ENCODE data around the gene EPHB4. TPM values are rescaled to one million over a fixed set of nuclear protein-coding genes. Genes with fewer than 3 reads are reported as not detected.
"Not testable (repeated sequence)": the region's sequence is repeated elsewhere in the genome, so short reads cannot be mapped to it uniquely, and the experiment has no call there.

EPHB4 gene
- total RNA-seq, 1 donor from 2014 or later, result 393 TPM

- DNase-seq (ENCODE audit: low read depth in 2 of 2), result no peak
These were observed 35.2 kb downstream of the EPHB4 start for GRCh38 chr7:100791881-100792666.

GRCh38 chr7:100789055-100789454 is 38.3 kb downstream of the EPHB4 start:
- no peak for DNase-seq (ENCODE audit: low read depth in 2 of 2)

GRCh38 chr7:100786323-100786722 is 41.0 kb downstream of the EPHB4 start:
- no peak for DNase-seq (ENCODE audit: low read depth in 2 of 2)

- DNase-seq (ENCODE audit: low read depth in 2 of 2), result no peak
These were observed 41.4 kb downstream of the EPHB4 start for GRCh38 chr7:100785878-100786277.

GRCh38 chr7:100783804-100784203 is 43.5 kb downstream of the EPHB4 start:
- DNase-seq (ENCODE audit: low read depth in 2 of 2), result no peak

- DNase-seq (ENCODE audit: low read depth in 2 of 2), result no peak
These were observed 46.1 kb downstream of the EPHB4 start for GRCh38 chr7:100781255-100781654.

- DNase-seq (ENCODE audit: low read depth in 2 of 2), result no peak
These were observed 48.0 kb downstream of the EPHB4 start for GRCh38 chr7:100779359-100779758.

GRCh38 chr7:100778061-100778621 is 49.2 kb downstream of the EPHB4 start:
- no peak for DNase-seq (ENCODE audit: low read depth in 2 of 2)

- DNase-seq (ENCODE audit: low read depth in 2 of 2), result no peak
These were observed 53.8 kb downstream of the EPHB4 start for GRCh38 chr7:100773491-100773890.

- no peak for DNase-seq (ENCODE audit: low read depth in 2 of 2)
These were observed 58.5 kb downstream of the EPHB4 start for GRCh38 chr7:100768784-100769183.

- DNase-seq (ENCODE audit: low read depth in 2 of 2), result no peak
These were observed 62.1 kb downstream of the EPHB4 start for GRCh38 chr7:100765250-100765649.

GRCh38 chr7:100764841-100765240 is 62.5 kb downstream of the EPHB4 start:
- DNase-seq (ENCODE audit: low read depth in 2 of 2), result no peak

- DNase-seq (ENCODE audit: low read depth in 2 of 2), result no peak
These were observed 63.7 kb downstream of the EPHB4 start for GRCh38 chr7:100763556-100764140.

GRCh38 chr7:100762841-100763240 is 64.5 kb downstream of the EPHB4 start:
- DNase-seq (ENCODE audit: low read depth in 2 of 2), result not testable (repeated sequence)

GRCh38 chr7:100759357-100760171 is 67.8 kb downstream of the EPHB4 start:
- DNase-seq (ENCODE audit: low read depth in 2 of 2), result no peak

GRCh38 chr7:100753750-100754149 is 73.6 kb downstream of the EPHB4 start:
- DNase-seq (ENCODE audit: low read depth in 2 of 2), result no peak

GRCh38 chr7:100752994-100753393 is 74.3 kb downstream of the EPHB4 start:
- DNase-seq (ENCODE audit: low read depth in 2 of 2), result no peak

Other genes with a start within 250 kb of the EPHB4 start
- 5.8 and 6.3 TPM in 2 replicates for gene LRCH4, start 241.4 kb downstream of the EPHB4 start, total RNA-seq
- gene FBXO24, start 241.2 kb downstream of the EPHB4 start, total RNA-seq, result under 0.01 and 0.20 TPM in 2 replicates
- gene PCOLCE, start 225.2 kb downstream of the EPHB4 start, total RNA-seq, result 0.22 TPM in 1 of 2 replicates, not detected in the other
- gene MOSPD3, start 215.0 kb downstream of the EPHB4 start, total RNA-seq, result 5.2 and 5.4 TPM in 2 replicates
- gene TFR2, start 186.0 kb downstream of the EPHB4 start, total RNA-seq, result under 0.01 TPM in 2 replicates
- gene ACTL6B, start 171.1 kb downstream of the EPHB4 start, total RNA-seq, result not detected in 2 replicates
- 72.1 and 76.4 TPM in 2 replicates for gene GNB2, start 153.8 kb downstream of the EPHB4 start, total RNA-seq
- gene GIGYF1, start 133.3 kb downstream of the EPHB4 start, total RNA-seq, result 8.1 and 14.9 TPM in 2 replicates
- gene POP7, start 121.4 kb downstream of the EPHB4 start, total RNA-seq, result 28.1 and 33.3 TPM in 2 replicates
- gene EPO, start 107.1 kb downstream of the EPHB4 start, total RNA-seq, result not detected in 2 replicates
- not detected in 2 replicates for gene ZAN, start 93.9 kb downstream of the EPHB4 start, total RNA-seq
- gene SLC12A9, start 25.2 kb upstream of the EPHB4 start, total RNA-seq, result 34.0 and 39.3 TPM in 2 replicates
- gene TRIP6, start 39.9 kb upstream of the EPHB4 start, total RNA-seq, result 36.4 and 41.3 TPM in 2 replicates
- 29.9 and 34.9 TPM in 2 replicates for gene SRRT, start 47.6 kb upstream of the EPHB4 start, total RNA-seq
- gene UFSP1, start 62.2 kb upstream of the EPHB4 start, total RNA-seq, result 1.5 and 2.2 TPM in 2 replicates
- 1.7 and 3.4 TPM in 2 replicates for gene ACHE, start 68.4 kb upstream of the EPHB4 start, total RNA-seq
- not detected in 2 replicates for gene MUC3A, start 122.0 kb upstream of the EPHB4 start, total RNA-seq
- gene MUC12, start 142.0 kb upstream of the EPHB4 start, total RNA-seq, result not detected in 2 replicates
- not detected in 2 replicates for gene MUC17, start 192.6 kb upstream of the EPHB4 start, total RNA-seq